ENCODE measurements around the gene MYOM1. TPM values are rescaled to one million over a fixed set of nuclear protein-coding genes. Genes with fewer than 3 reads are reported as not detected.
A peak's percentile ranks its signal among the peaks of the same experiment; 100 is the strongest.

The MYOM1 gene
- total RNA-seq, 1 donor from 2014 or later: 2.0 TPM

DNA sequence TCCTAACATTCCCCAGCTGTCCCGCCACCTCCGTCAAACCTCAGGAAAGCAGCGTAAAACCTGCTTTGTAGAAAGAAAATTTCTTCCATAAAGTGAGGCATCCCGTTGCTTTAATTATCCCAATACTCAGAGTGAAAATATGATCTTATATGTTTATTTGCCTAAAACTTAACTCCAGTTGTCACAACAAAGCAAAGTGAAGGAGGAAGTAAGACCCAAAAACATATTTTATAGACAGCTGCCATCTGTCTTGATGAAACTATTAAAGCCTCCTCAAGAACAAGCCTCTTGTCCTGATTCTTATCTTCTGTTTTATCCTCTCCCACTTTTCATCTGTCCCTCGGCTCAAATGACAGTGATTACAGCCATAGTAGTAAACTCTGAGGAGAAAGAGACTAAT is 177.9 kb downstream of the MYOM1 start:
- Mint-ChIP-seq H3K9me3 (no peaks in the 10 kb centered on the region), H3K27ac (peak overlapping the region; percentile 82), H3K36me3 (no peaks in the 10 kb centered on the region), H3K4me1 (ENCODE audit: unreplicated experiment) (peaks cover 50% of the 10 kb centered on the region), H3K27me3 (no peaks in the 10 kb centered on the region), H3K4me3 (peak overlapping the region; percentile 31)
- no peak for DNase-seq (ENCODE audit: extremely low spot score, unreplicated experiment)
- TF ChIP-seq, protein P1, sequence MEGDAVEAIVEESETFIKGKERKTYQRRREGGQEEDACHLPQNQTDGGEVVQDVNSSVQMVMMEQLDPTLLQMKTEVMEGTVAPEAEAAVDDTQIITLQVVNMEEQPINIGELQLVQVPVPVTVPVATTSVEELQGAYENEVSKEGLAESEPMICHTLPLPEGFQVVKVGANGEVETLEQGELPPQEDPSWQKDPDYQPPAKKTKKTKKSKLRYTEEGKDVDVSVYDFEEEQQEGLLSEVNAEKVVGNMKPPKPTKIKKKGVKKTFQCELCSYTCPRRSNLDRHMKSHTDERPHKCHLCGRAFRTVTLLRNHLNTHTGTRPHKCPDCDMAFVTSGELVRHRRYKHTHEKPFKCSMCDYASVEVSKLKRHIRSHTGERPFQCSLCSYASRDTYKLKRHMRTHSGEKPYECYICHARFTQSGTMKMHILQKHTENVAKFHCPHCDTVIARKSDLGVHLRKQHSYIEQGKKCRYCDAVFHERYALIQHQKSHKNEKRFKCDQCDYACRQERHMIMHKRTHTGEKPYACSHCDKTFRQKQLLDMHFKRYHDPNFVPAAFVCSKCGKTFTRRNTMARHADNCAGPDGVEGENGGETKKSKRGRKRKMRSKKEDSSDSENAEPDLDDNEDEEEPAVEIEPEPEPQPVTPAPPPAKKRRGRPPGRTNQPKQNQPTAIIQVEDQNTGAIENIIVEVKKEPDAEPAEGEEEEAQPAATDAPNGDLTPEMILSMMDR (conservative IDR thresholded peaks at IDR 0.05): no peak

DNA sequence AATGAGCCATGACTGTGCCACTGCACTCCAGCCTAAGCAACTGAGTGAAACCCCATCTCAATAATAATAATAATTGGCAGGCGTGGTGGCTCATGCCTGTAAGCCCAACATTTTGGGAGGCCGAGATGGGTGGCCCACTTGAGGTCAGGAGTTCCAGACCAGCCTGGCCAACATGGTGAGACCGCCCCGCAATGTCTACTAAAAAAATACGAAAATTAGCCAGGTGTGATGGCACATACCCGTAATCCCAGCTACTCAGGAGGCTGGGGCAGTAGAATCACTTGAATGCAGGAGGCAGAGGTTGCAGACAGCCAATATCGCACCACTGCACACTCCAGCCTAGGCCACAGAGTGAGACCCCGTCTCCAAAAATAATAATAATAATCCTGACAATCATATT is 178.9 kb downstream of the MYOM1 start:
- H3K4me3 Mint-ChIP-seq: no peak overlapping the region

DNA sequence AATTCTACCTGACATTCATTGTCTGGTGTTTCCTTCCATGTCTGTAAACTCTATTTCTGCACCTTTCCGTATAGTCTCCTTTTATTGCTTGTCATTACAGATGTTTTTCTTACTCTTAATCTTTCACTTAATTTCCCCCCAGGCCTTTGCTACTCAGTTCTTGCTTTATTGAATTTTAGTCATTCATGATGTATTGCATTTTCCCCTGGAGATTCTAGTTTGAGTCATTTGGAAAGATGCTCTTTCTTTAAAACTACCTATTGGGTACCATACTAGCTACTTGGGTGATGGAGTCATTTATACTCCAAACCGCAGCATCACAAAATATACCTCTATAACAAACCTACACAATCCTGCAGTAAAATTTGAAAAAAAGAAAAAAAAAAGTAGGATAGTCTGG is 179.6 kb downstream of the MYOM1 start:
- peaks cover 36% of the 10 kb centered on the region for H3K4me1 Mint-ChIP-seq (ENCODE audit: unreplicated experiment)
- no peak overlapping the region for H3K4me3 Mint-ChIP-seq
- H3K9me3 Mint-ChIP-seq: no peaks in the 10 kb centered on the region
- no peaks in the 10 kb centered on the region for H3K36me3 Mint-ChIP-seq
- TF ChIP-seq, protein P1 (conservative IDR thresholded peaks at IDR 0.05): no peak
- peak overlapping the region; percentile 6 for H3K27ac Mint-ChIP-seq
- DNase-seq (ENCODE audit: extremely low spot score, unreplicated experiment): no peak
- H3K27me3 Mint-ChIP-seq: peaks cover under 1% of the 10 kb centered on the region

More for the DNA sequence above, 178.9 kb downstream of the MYOM1 start:
- H3K9me3 Mint-ChIP-seq: no peaks in the 10 kb centered on the region
- H3K36me3 Mint-ChIP-seq: no peaks in the 10 kb centered on the region
- H3K4me1 Mint-ChIP-seq (ENCODE audit: unreplicated experiment): peaks cover 41% of the 10 kb centered on the region
- TF ChIP-seq, protein P1 (conservative IDR thresholded peaks at IDR 0.05): no peak
- no peaks in the 10 kb centered on the region for H3K27me3 Mint-ChIP-seq
- peak; percentile 18 for DNase-seq (ENCODE audit: extremely low spot score, unreplicated experiment)
- no peak overlapping the region for H3K27ac Mint-ChIP-seq

DNA sequence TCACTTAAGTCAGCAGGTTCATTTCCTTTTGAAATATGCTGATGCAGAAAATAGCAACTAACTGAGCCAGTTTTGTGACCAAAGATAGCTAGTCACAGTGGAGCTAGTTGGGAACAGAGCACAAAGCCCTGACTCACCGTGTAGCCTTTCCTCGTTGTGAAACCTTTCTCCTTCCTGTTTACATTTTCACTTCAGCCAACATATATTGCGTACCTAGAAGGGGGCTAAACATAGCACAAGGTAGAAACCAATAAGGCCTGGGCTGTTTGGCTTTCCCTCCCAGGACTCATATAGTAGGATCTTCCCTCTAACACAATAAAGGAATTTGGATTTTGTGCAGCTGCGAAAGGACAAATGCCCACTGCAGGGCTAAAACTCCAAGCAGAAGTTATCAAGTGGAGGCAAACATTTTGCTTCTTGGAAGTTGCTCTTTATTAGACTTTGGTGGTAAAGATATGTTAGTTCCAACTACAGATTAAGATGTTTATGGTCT is 182.3 kb downstream of the MYOM1 start:
- peaks cover 30% of the 10 kb centered on the region for H3K4me1 Mint-ChIP-seq (ENCODE audit: unreplicated experiment)
- DNase-seq (ENCODE audit: extremely low spot score, unreplicated experiment): peak; percentile 4
- no peak overlapping the region for H3K4me3 Mint-ChIP-seq
- no peaks in the 10 kb centered on the region for H3K36me3 Mint-ChIP-seq
- peak overlapping the region; percentile 83 for H3K27ac Mint-ChIP-seq
- H3K27me3 Mint-ChIP-seq: peaks cover 5% of the 10 kb centered on the region
- TF ChIP-seq, protein P1 (conservative IDR thresholded peaks at IDR 0.05): no peak
- H3K9me3 Mint-ChIP-seq: no peaks in the 10 kb centered on the region

DNA sequence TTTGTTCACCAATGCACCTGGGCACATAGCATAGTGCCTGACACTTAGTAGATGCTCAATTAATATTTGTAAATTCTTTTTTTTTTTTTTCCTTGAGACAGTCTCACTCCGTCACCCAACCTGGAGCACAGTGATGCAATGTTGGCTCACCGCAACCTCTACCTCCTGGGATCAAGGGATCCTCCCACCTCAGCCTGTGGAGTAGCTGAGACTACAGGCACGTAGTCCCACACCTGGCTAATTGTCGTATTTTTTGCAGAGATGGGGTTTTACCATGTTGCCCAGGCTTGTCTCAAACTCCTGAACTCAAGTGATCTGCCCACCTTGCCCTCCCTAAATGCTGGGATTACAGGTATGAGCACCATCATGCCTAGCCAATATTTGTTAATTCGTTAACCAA is 183.7 kb downstream of the MYOM1 start:
- peaks cover 18% of the 10 kb centered on the region for H3K4me1 Mint-ChIP-seq (ENCODE audit: unreplicated experiment)
- H3K27me3 Mint-ChIP-seq: peaks cover 5% of the 10 kb centered on the region
- TF ChIP-seq, protein P1 (conservative IDR thresholded peaks at IDR 0.05): no peak
- no peak overlapping the region for H3K27ac Mint-ChIP-seq
- H3K4me3 Mint-ChIP-seq: no peak overlapping the region
- peak; percentile 4 for DNase-seq (ENCODE audit: extremely low spot score, unreplicated experiment)
- no peaks in the 10 kb centered on the region for H3K9me3 Mint-ChIP-seq
- H3K36me3 Mint-ChIP-seq: no peaks in the 10 kb centered on the region

DNA sequence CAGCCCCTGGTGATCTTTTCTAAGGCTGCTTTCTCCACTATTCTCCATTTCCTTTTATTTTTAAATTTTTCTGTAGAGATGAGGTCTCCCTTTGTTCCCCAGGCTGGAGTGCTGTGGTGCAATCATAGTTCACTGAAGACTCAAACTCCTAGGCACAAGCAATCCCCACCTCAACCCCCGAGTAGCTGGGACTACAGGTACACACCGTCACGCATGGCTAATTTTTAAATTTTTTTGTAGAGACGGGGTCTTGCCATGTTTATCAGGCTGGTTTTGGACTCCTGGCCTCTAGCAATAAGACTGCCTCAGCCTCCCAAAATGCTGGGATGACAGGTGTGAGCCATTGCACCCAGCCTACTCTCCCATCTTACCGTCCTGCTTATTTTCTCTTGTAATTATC is 184.1 kb downstream of the MYOM1 start:
- no peak for DNase-seq (ENCODE audit: extremely low spot score, unreplicated experiment)
- H3K4me3 Mint-ChIP-seq: no peak overlapping the region
- H3K9me3 Mint-ChIP-seq: no peaks in the 10 kb centered on the region
- peaks cover 18% of the 10 kb centered on the region for H3K4me1 Mint-ChIP-seq (ENCODE audit: unreplicated experiment)
- no peak overlapping the region for H3K27ac Mint-ChIP-seq
- H3K36me3 Mint-ChIP-seq: no peaks in the 10 kb centered on the region
- TF ChIP-seq, protein P1 (conservative IDR thresholded peaks at IDR 0.05): no peak
- H3K27me3 Mint-ChIP-seq: peaks cover 5% of the 10 kb centered on the region
